ENCODE results near the gene CD80.

Gene CD80

DNA sequence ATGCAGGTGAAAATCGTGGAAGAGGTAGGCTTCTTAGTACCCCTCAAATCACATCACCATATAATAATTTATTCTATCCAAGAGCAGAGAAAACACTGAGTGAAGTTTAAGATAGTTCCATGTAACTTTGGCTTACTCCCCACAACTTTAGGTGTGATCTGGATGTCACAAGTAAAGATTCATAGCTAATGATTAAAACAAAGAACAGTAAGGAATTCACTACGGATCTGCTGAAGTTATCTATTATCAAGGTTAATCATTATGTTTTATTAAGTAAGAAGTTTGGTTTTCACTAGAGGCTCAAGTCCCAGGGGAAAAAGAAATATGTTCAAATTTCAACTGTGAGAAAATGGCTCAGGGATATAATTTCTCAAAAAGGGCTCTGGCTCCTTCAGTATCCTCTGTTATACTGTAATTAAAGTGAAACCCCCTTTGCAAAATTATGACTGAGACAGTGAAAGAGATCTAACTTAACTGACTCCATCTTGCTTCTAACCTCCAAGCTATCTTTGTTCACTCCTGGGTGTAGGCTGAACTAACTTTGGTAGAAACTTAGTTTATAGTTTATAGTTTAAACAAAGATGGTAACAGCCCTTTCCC, 17.1 kb downstream of the CD80 start:
- DNase-seq = no peak

- DNase-seq = no peak
Observed at GRCh38 chr3:119541547-119541946, 17.9 kb downstream of the CD80 start.

DNA sequence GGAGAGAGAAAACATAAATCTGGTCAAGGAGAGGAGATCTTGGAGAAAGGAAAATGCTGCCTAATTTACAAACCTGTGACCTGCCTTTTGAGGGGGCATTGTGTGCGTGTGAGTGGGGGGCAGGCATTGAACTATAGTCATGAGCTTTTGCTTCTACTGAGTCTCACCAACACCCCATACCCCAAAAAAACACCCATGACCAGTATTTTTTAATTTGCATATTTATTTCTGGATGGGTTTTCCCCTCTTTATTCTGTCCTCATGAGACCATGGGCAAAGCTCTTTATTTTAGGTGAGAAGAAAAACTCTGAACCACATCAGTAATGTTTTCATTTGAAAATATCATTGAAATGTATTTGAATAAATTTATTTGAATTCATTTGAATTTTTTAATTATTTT, 20.6 kb downstream of the CD80 start:
- DNase-seq = no peak

- no peak for DNase-seq
Observed at GRCh38 chr3:119536757-119537156, 22.7 kb downstream of the CD80 start.

DNA sequence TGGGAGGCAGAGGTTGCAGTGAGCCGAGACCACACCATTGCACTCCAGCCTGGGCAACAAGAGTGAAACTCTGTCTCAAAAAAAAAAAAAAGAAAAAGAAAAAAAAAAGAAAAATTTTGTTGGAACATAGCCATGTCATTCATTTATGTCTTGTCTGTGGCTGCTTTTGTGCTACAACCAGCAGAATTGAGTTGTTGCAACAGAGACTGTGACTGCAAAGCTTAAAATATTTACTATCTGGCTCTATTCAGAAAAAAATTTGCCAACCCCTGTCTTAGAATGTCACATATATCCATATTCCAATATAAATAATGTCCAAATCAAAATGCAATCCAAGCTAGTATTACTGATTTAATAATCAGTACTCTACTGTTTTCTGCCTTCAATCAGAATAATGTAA, 25.1 kb downstream of the CD80 start:
- DNase-seq = no peak

DNA sequence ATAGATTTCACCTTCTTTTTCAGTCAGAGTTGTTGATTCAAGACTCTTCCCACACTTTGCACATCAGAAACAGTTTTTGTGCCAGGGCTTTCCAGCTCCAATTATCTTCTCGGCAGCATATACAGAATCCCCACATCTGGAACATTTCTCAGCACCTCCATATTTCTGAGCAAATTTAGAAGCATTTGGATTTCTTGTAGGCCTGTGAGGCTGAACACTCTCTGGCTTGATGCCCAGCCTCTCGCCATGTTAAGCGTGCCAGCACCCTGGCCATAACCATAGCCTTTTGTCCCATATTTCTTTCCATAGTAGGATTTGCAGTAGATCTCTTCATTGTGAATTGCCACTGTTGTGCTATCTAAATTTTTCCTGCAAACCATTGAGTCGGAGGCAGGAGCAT, 28.3 kb downstream of the CD80 start:
- DNase-seq = no peak

GRCh38 chr3:119530456-119530855, 29.0 kb downstream of the CD80 start:
- no peak for DNase-seq

GRCh38 chr3:119529883-119530282, 29.5 kb downstream of the CD80 start:
- DNase-seq = no peak

GRCh38 chr3:119527714-119528113, 31.7 kb downstream of the CD80 start:
- DNase-seq = no peak

DNA sequence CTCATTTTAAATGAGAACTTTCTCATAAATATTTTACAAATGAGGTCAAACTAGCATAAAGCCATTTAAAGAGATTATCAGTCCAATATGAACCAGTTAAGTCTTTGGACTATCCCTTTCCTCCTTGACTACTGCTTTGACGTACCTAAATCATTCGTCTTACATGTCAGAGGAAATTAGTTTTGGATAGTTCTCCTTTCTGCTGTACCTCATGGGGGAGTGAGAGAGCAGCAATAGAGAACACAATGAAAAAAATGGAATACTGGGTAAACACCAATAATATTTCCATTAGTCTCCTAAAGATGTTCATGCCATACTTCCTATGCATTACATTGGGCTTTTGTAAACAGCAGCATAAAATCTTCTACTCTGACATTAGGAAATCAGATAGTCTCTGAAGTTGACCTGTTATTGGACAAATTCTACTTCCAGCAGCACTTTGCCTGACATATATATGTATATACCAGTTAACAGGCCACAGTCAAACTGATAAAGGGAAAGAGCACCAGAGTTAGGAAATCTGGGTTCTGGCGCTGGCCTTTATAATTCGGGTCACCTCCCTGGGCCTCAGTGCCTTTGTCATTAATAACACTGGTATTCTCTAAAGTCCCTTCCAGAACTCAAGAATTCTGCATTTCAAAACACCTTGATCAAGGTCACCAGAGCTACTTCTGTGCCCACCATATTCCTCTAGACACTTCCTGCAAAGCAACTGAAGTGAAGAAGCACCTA, 34.3 kb downstream of the CD80 start:
- peak in 1 of 2 experiments; percentile 9 for DNase-seq

DNA sequence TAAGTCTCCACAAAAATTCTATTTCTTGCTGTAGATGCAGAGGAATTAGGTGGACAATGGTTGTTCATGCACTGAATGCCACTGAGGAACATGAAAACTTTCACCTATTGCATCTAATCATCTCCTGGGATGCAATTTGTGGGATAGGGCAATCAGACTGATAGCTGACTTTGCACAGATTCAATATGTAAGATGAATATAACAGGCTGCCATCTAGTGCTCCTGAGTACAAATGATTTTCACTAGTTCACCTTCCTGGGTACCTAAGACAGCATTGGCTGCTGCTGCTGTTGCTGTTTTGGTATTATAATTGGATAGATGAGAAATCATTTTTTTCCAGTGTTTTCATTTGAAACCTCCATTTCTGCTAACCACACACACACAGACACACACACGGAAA, 41.4 kb downstream of the CD80 start:
- DNase-seq = no peak

DNA sequence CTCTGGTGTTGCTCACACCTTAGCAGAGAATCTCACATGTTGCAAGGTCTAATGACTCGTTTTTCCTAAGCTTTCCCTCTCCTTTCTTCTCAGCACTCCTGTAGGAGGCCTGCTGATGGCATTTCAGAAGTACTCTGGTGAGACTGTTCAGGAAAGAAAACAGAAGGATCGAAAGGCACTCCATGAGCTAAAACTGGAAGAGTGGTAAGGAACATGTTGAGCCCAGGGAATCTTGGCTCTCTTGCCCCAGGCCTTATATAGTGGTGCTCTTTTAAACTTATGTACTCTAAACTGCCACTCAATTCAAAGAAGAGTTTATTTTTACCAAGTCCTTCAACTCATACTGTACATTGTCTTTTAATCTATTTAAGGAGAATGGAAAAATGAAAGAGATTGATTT, 42.3 kb downstream of the CD80 start:
- DNase-seq = no peak

DNA sequence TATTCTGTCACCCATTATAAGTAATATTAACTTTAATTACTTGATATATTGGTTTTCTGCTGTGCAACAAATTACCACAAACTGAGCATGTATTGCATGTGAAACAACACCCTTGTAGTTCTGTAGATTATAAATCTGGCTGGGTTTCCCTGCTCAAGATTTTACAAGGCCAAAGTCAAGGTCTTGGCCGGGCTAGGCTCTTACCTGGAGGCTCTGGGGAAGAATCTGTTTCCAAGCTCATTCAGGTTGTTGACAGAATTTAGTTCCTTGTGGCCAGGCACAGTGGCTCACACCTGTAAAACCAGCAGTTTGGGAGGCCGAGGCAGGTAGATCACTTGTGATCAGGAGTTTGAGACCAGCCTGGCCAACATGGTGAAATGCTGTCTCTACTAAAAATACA, 44.8 kb downstream of the CD80 start:
- DNase-seq = no peak

DNA sequence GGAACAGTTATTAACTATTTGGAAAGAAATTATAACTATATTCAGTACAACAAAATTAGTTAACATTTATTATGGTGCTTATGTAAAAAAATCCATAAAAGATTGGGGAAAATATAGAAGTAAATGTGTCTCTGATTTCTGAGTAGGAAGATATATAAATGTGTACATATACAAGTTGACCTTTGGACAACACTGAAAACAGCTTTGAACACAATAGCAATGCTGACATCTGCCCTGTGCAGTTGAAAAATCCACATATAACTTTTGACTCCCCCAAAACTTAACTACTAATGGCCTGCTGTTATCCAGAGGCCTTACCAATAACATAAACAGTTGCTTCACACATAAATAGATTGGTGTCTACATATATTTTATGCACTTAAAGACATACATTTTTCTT, 48.7 kb downstream of the CD80 start:
- DNase-seq = no peak

DNA sequence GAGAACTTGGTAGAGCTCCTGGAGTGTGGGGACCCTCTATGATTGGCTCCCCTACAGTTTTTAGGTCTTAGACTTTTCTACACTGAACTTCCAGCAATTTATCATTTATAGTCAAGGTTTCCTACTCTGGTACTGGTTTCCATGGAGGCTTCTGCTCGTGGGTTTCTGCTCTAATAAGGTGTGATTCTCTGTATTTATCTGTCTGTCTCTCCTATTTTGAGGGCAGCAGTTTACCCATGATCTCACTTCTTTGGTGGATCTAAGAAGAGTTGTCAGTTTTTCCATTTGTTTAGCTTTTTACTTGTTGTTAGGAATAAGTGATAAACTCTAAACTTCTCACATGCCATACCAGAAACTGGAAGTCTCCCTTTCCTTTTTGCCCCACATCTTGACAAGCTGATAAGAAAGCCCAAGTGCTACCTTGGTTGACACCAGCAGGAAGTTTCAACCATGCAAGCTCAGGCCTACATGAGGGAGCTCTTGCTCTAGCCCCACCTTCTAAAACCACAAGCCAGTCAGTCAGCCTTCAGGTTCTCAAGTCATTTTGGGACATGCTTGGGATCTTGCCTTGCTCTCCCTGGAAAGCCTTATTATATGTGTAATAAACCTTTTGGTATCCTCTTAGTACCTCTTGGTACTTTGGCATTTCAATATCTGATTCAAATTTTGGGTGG, 51.1 kb downstream of the CD80 start:
- no peak for DNase-seq

- no peak for DNase-seq
Observed at GRCh38 chr3:119507404-119507803, 52.0 kb downstream of the CD80 start.

GRCh38 chr3:119506631-119507030, 52.8 kb downstream of the CD80 start:
- DNase-seq = no peak

GRCh38 chr3:119500901-119501300, 58.5 kb downstream of the CD80 start:
- DNase-seq = no peak

DNA sequence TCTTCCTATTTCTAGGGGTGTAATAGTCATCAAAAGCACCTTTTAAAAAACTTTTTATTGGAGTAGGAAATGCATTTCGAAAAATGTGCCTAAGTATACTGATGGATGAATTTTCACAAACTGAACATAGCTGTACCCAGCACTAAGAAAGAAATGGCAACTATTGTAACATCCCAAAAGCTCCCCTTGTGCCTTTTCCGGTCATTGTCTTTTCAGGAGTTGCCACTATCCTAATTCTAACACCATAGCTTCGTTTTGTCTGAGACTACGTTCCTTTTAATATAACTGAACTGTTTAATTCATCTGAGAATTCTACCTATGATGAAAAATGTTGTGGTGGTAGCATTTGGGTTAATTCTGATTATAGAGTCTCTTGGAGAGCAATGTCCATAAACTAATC, 59.1 kb downstream of the CD80 start:
- DNase-seq = no peak

DNA sequence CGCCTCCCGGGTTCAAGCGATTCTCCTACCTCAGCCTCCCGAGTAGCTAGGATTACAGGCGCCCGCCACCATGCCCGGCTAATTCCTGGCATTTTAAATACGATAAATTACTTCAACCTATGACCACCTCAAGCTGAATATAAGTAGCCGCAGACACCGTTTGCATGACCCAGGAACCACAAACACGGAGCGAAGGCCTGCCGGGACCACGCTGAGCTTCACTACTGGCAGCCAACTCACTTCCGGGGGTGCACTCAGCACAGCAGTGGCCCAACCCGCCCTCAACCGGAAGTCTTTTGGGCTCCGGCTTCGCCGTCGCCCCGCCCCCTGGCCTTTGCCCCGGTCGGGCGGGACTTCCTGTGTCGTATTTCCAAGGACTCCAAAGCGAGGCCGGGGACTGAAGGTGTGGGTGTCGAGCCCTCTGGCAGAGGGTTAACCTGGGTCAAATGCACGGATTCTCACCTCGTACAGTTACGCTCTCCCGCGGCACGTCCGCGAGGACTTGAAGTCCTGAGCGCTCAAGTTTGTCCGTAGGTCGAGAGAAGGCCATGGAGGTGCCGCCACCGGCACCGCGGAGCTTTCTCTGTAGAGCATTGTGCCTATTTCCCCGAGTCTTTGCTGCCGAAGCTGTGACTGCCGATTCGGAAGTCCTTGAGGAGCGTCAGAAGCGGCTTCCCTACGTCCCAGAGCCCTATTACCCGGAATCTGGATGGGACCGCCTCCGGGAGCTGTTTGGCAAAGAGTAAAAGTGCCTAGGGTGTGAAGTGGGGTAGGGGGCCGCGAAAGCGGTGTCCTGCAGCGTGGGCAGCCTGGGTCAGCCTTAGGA, 61.0 kb downstream of the CD80 start, which contains the start of gene TIMMDC1:
Gene TIMMDC1 (plus strand): TSS at position 362 of the 826 bp plus-strand sequence. CDS start 187 bp downstream, at position 549.
- DNase-seq = peak; percentile 95 to 96

DNA sequence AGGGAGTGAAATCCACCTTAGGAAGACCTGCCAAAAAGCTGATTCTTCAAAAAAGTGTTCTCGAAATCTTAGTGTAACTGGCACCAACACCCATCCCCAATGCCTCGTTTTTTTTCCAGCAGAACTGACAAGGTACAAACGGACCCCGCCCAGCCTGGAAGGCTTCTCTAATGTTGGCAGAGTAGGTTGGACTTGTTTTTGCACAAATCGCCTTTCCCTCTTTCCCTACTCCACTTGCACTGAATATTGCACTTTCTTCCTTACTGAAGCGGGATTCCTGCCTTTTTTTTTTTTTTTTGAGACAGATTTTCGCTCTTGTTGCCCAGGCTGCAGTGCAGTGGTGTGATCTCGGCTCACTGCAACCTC, 61.6 kb downstream of the CD80 start:
- DNase-seq = peak in 1 of 2 experiments; percentile 7

GRCh38 chr3:119494597-119494996, 64.8 kb downstream of the CD80 start:
- peak in 1 of 2 experiments; percentile 18 for DNase-seq

- DNase-seq = no peak
Observed at GRCh38 chr3:119492810-119493209, 66.6 kb downstream of the CD80 start.
